Fibroblast of the conjunctiva (primary cell): ENCODE results near the gene SESN2.

ENCODE experiments used
- DNase-seq: peaks from one replicate; pipeline ENCODE4 v3.0.0-alpha.2; 2010; ENCODE audit warnings: low read depth

Gene SESN2

DNA sequence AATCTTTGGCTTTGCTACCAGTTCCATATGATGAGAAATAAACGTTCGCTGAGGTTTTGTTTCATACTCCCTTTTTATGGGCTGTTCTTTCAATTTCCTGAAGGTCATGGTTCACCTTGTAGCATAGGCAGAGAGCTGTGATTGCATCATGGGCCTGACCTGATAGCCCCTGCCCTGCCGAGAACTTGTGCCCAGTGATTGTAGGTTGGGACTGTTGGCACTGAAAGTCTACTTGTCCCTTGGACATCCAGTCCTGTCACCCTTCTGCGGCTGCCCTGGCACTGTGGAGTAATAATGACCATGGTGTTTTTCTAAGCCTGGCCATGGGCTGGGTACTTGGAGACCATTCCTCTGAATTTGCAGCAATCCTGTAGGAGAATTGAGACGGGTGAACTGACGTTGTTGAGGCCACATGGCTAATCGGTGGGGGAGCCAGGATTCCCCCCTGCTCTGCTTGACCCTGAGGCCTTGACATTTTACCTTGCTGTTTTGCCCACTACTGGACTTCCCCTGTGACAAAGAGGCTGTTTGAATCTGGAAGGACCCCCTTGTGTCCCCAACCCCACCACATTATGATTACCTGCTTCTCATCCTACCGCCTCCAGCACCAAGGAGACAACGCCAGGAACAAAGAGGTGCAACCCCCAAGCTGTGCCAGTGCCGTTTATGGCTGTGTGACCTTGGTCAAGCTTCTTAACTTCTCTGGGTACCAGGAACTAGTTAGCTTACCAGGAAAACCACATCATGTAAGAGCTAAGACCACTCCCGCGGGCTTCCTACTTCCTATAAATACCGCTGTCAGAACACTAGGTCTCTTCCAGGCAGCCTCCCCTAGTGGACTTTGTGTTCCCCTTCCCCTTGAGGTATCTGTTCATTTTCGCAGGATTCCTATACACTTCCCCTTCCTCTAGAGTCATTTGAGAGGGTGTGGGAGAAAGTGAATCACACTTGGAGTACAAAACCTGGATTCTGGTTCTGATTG lies 23.4 kb downstream of the SESN2 start:
- no peak for DNase-seq

DNA sequence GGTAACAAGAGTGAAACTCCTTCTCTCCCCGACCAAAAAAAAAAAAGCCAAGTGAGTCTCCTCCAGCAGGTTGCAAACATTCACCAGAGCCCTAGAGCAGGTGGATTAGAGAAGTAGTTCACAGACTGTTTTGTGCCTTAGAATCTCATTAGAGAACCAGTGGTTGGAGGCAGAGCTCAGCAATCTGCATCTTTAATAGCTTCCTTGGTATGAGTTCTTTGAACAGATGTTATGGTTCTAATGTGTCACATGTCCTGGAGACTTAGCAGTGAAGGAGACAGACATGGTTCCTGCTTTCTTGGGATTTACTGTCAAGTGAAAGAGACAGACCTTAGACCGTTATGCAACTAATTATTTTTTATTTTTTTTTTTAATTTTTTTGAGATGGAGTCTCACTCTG lies 26.8 kb downstream of the SESN2 start:
- no peak for DNase-seq

DNA sequence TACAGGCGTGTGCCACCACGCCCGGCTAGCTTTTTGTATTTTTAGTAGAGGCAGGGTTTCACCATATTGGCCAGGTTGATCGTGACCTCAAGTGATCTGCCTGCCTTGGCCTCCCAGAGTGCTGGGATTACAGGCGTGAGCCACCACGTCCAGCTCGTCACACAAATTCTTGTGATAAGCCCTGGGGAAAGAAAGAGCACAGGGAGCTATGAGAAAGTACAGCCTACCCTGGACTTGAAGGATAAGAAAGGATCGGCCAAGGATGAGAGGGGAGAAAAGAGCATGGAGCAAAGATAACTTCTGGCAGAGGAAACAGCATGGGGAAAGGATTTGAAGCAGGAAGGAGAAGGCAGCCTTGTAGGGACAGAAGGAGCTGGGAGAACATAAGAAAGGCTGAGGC lies 29.2 kb downstream of the SESN2 start:
- DNase-seq = no peak

DNA sequence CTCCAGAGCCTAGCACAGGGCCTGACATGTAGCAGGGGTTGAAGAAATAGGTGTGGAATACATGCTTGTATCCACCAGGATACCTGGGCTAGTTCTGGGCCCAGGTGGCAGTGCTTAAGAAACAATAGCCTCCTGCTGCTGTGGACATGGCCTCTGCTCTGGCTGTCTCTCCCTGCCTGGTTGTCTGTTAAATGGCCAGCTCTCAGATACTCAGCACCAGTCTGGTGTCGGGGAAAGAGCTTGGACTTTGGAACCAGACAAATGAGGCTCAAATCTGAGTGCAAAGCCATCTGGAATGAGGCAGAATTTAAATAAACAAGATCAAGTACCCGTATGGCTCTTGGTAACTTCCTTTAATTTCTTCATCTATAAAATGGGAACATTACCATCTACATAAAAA lies 31.5 kb downstream of the SESN2 start:
- DNase-seq = no peak

DNA sequence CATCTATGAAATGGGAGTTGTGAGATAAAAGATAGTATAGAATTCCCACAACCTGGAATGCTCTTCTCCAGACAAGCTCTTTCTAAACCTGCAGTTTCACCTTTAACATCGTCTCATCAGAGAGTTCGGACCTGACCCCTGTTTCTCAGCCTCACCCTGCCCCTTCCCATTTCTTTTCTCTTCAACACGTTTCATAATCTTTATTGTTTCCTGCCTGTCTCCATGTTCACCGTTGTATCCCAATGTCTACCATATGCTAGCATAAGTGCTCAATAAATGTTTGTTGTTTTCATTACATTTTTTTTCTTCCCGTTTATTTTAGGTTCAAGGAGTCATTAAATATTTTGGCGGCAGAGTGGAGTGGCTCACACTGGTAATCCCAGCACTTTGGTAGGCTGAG lies 32.4 kb downstream of the SESN2 start:
- no peak for DNase-seq

DNA sequence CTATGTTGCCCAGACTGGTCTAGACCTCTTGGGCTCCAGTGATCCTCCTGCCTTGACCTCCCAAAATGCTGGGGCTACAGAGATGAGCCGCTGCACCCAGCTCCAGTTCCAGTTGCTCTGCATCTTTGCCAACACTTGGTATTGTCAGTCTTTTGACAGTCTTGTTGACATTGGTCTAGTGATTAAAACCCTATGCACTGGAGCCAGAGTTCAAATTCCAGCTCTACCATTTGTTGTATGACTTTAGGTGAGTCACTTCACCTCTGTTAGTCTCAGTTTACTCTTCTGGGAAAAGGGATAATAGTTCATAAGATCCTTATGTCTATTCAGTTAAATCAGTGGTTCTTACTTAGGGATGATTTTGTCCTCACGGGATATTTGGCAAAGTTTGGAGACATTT lies 36.6 kb downstream of the SESN2 start:
- no peak for DNase-seq

DNA sequence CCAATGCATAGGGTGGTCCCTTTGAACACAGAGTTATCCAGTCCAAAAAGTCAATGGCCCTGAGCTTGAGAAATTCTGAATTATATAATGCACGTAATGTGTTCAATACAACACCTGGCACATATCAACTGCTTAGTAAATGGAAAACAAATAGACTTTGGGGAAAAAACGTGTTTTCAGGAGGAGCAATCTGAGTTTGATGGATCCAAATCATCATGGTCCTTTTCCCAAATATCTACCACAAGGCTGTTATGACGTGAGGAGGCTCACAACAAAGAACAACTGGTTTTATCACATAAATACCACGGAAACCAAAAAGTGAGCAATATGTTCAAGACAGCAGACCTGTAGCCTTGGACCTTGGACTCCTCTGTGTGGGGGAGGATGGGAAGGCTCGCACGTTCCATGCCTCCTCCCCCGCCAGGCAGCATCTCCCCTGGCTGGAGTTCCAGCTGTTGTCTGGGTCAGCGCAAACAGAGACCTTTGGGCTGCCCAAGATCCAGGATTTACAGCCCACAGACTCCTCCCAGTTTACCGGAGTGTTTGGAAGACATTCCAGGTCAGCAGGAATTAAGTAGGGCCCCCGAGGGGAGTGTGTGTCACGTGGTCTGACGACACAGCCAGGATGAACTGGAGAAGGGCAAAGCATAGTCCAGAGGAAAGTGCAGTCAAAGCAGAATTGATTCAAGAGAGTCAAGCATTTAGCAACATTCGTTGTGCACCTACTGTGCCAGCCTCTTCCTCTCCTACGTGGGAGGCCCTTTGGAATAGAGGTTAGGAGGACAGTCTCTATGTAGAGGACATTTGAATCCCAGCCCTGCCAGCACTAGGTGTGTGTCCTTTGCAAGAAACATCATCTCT lies 37.3 kb downstream of the SESN2 start:
- no peak for DNase-seq

DNA sequence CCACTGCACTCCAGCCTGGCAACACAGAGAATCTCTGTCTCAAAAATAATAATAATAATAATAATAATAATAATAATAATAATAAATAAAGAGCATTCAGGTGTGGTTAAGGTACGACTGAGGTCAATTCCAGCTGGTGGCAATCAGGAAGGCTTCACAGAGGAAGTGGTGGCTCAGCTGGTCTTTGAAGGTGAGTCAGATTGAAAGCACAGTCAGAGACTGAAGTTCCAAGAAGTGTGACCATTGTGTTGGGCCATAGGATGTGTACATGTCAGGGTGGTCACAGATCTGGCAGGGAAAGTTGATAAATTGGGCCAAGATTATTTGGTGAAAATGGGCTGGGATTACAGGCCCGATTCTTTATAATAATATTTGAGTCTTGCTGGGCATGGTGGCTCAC lies 38.5 kb downstream of the SESN2 start:
- DNase-seq = no peak

DNA sequence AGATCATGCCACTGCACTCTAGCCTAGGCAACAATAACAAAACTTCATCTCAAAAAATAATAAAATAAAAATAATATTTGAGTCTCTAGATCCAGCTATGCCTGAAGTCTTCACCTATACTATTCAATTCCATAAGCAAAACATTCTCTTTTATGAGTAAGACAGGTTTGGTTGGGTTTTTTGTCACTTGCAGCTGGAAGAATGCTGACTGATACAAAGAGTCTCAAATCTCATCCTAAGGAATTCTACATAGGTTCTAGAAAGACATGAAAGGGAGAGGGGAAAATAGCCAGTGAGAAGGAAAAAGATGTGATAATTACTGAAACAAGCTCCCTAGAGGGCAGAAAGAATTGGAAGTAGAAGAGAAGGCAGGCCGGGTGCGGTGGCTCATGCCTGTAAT lies 39.1 kb downstream of the SESN2 start:
- no peak for DNase-seq

DNA sequence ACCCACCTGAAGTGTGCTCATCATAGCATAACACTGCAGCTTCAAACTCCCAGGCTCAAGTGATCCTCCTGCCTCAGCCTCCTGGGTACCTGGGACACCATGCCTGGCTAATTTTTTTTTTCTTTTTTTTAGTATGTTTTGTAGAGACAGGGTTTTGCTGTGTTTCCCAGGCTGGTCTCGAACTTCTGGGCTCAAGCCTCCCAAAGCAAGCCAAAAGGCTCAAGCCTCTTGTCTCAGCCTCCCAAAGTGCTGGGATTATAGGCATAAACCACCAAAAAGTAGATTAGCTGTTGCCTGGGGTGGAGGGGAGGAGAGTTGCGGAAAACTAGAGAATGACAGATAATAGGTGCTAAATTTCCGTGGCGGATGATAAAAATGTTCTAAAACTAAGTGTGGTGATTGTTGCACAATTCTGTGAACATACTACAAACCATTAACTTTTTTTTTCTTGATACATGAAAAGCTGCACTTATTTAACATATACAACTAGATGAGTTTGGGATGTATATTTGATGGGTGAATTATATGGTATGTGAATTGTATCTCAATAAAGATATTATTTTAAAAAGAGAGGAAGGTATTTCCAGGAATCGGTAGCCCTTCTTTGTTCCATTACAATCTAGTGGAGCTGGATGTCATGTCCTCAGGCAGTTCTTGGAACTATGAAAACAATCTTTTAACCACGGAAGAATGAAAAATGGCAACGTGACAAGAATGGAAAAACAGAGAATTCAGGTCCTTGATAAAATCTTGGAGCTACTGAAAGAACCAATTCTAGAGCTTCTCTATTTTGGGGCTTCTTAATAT lies 42.3 kb downstream of the SESN2 start:
- DNase-seq = no peak

DNA sequence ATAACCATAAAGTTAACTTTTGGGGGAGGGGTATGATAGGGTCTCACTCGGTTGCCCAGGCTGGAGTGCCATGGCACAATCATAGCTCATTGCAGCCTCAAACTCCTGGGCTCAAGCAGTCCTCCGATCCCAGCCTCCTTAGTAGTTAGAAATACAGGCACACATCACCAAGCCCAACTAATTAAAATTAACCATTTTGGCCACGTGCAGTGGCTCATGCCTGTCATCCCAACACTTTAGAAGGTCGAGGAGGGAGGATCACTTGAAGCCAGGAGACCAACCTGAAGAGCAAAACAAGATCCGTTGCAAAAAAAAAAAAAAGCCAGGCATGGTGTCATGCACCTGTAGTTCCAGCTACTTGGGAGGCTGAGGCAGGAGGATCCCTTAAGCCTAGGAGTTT lies 42.9 kb downstream of the SESN2 start:
- no peak for DNase-seq

DNA sequence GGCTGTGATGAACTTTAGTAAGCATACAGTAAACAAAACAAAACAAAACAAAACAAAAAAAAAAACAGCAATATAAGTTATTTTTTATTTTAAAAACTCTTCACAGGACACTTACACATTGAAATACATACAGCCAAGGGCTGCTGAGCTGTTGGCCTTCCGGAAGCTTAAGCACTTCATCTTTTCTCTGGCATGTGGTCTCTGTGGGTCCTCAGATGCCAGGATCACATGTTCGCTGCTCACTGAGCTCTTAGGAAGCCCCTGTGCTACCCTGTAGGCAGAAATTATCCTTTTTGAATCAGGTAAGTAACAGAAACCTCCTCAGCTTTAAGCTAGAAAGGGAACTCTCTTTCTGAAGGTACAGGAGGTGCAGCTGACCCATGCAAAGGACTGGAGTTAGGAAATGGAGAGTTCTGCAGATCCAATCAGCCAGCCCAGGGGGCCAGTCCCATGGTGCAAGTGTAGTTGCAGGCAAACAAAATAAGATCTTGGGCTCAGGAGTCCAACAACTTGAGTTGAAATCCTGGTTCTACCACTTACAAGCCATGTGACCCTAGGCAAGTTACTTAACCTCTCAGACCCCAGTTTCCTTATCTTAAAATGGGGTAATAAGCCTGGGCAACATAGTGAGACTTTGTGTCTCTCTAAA lies 47.1 kb downstream of the SESN2 start:
- DNase-seq = no peak

DNA sequence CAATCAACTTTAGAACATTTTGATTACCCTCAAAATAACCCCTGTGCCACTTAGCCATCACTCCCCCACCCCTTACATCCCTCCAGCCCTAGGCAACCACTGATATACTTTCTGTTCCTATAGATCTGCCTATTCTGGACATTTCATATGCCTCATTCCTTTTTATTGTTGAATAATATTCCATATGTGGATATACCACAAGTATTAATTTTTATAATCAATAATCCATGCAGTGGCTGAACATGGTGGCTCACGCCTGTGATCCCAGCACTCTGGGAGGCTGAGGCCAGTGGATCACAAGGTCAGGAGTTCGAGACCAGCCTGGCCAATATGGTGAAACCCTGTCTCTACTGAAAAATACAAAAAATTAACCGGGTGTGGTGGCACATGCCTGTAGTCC lies 49.4 kb downstream of the SESN2 start:
- DNase-seq = no peak

DNA sequence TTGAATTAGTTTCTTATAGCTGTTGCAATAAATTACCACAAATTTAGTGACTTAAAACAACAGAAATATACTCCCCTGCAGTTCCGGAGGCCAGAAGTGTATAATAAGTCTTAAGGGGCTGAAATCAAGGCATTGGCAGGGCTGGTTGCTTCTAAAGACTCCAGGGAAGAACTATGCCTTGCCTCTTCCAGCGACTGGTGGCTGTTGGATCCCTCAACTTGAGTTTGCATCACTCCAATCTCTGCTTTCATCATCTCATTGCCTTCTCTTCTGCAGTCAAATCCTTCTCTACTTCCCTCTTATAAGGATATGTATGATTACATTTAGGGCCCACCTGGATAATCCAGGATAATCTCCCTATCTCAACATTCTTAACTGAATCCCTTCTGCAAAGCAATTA lies 50.4 kb downstream of the SESN2 start:
- no peak for DNase-seq

DNA sequence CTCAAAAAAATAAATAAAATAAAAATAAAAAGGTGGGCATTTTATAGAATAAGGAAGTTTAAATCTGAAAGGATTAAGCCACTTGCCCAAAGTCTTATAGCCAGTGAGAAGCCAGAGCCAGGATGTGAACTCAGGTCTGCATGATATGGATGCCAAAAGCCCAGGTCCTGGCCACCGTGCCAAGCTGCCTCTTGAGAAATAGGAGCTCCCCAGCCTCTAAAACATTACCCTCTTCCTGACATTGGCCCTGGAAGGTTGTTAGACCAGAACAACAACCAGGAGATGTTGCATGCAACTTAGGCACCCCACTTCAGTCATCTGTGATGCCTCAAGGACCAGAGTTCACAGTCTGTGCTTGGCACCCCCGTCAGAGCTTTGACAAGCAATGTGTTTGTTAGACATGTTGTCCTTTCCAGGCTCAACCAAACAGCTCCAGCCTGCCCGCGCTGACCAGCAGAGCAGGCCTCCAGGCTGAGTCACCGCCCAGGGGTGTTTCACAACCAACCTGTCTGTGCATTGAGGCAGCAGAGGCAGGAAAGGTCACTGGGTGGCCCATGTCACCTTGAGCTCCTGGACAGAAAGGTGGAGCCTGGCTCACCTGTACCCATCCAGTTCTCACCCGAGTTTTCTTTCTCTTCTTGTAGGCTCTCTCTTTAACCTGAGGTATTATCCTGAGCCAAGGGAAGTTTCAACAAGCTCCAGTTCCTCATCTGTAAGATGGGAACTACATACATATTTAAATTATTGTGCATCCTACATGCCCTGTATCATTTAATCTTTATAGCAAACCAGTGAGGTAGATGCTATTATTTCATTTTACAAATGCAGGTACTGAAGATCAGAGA lies 54.6 kb downstream of the SESN2 start:
- no peak for DNase-seq

DNA sequence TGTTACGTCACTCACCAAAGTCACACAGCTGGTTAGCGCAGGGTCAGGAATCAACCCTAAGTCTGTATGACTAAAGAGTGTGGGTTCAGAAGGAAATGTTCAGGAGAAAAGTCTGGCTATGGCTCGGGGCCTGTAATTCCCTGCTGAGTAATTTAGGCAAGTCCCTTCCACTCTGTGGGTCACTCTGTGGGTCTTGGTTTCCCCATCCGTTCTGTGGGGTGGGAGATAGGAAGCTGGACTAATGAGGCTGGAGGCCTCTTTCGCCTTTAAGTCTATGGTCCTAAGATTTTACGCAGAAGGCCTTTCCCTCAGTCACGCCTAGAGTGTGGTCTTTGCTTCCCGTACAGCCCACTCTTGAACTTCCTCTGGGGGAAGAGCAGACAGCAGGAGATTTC lies 55.2 kb downstream of the SESN2 start:
- no peak for DNase-seq

DNA sequence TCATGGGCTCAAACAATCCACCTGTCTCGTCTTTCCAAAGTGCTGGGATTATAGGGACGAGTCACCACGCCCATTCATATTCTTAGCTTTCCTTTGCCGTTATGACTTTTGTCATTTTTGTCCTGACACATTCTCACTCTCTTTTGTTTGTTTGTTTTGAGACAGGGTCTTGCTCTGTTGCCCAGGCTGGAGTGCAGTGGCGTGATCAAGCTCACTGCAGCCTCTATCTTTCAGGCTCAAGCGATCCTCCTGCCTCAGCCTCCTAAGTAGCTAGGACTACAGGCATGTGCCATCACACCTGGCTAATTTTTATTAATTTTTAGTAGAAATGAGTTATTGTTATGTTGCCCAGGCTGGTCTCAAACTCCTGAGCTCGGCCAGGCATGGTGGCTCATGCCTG lies 57.7 kb downstream of the SESN2 start:
- DNase-seq = no peak

DNA sequence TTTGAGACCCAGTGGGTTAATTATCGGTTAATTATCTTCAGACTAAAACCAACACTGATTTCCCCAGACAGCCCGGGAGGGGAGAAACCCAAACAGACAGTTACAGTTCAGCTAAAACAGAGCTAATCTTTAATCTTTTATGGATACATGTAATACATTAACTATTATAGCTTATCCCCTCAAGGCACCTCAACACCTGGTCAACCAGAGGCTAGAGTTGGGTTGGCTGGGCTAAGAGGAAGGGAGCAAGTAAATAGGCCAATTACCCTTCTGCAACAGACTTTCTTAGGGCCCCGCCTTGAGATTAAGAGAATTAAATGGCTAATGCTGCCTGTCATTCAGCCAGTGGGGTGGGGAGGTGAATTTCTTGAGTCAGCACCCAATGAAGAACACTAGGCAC lies 62.9 kb downstream of the SESN2 start:
- DNase-seq = no peak

DNA sequence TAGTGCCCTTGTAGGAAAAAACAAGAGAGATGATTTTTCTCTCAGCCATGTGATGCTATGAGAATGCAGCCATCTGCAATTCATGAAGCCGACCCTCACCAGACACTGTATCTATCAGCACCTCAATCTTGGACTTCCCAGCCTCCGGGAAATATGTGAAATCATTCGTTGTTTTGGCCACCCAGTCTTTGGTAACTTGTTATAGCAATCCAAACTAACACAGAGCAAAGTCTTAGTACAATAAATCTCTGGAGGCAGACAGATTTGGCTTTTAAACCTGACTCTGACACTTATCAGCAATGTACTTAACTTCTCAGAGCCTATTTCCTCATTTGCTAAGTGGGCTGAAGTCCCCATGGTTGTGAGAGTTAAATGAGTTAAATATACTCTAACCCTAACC lies 64.4 kb downstream of the SESN2 start:
- no peak for DNase-seq

DNA sequence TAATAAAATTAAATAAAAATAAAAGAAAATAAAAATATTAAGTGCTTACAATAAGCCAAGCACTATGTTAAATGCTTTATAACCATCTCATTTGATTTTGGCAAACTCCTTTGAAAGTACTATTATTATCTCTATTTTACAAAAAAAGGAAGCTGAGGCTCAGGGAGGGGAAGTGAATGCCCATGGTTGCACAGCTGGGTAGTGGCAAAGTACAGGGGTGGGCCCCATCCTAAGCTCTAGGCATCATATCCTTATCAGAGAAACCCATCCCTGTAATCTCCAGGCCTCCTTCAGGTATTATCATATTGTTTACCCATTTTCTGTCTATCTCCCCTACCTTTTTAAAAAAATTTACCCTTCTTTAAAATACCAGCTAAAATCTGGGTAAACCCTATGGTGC lies 67.2 kb downstream of the SESN2 start:
- DNase-seq = no peak

DNA sequence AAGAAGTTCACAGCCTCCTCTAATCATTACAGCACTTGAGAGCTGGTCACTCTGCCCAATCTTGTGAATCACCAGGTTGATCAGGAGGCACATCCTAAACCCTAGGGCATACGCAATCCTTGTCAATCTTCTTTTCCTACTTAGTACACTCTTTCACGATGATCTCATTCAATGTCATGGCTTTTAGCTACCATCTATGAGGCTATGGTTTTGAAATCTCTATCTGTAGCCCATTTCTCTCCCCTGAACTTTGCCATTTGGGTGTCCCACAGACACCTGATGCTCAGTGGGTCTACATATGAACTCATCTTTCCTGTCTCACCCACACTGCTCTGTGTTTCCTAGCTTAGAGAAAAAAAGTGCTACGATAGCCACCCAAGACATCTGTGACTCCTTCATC lies 67.7 kb downstream of the SESN2 start:
- no peak for DNase-seq
